T1000 (cell line): Measurements from ENCODE around the gene CREB3L1.

Experiments
- DNase-seq: peaks from one replicate; lab custom pipeline; 2025; ENCODE audit warnings: mixed read lengths; lab: John Stamatoyannopoulos, UW

CREB3L1 gene, protein sequence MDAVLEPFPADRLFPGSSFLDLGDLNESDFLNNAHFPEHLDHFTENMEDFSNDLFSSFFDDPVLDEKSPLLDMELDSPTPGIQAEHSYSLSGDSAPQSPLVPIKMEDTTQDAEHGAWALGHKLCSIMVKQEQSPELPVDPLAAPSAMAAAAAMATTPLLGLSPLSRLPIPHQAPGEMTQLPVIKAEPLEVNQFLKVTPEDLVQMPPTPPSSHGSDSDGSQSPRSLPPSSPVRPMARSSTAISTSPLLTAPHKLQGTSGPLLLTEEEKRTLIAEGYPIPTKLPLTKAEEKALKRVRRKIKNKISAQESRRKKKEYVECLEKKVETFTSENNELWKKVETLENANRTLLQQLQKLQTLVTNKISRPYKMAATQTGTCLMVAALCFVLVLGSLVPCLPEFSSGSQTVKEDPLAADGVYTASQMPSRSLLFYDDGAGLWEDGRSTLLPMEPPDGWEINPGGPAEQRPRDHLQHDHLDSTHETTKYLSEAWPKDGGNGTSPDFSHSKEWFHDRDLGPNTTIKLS

DNA sequence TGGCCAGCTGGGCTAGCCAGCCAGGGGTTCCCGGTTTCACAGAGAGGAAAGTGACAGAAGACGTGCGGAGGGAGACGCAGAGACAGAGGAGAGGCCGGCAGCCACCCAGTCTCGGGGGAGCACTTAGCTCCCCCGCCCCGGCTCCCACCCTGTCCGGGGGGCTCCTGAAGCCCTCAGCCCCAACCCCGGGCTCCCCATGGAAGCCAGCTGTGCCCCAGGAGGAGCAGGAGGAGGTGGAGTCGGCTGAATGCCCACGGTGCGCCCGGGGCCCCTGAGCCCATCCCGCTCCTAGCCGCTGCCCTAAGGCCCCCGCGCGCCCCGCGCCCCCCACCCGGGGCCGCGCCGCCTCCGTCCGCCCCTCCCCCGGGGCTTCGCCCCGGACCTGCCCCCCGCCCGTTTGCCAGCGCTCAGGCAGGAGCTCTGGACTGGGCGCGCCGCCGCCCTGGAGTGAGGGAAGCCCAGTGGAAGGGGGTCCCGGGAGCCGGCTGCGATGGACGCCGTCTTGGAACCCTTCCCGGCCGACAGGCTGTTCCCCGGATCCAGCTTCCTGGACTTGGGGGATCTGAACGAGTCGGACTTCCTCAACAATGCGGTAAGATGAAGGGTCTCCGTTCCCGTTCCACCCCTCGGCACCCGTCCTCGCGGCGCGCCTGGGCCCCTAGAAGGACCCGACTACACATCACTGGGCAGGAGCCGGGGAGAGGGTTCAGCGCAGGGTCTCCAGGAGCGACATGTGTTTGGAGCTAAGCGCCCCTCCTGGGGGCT lies at the start of gene CREB3L1:
Gene CREB3L1 (plus strand): TSS at position 41 of the 765 bp plus-strand sequence. CDS start 450 bp downstream, at position 491.
- DNase-seq, result peak; percentile 37

DNA sequence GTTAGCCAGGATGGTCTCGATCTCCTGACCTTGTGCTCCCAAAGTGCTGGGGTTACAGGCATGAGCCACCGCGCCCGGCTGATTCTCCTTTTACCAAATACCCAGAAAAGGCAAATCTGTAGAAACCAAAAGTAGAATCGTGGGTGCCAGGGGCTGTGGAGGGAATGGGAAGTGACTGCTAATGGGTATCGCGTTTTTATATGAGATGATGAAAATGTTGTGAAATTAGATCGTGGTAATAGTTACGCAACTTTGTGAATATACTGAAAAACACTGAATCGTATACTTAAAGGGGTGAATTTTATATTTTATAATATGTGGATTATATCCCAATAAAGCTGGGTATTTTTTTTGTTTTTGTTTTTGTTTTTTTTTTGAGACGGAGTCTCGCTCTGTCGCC lies 48.2 kb upstream of the CREB3L1 start:
- no peak for DNase-seq

DNA sequence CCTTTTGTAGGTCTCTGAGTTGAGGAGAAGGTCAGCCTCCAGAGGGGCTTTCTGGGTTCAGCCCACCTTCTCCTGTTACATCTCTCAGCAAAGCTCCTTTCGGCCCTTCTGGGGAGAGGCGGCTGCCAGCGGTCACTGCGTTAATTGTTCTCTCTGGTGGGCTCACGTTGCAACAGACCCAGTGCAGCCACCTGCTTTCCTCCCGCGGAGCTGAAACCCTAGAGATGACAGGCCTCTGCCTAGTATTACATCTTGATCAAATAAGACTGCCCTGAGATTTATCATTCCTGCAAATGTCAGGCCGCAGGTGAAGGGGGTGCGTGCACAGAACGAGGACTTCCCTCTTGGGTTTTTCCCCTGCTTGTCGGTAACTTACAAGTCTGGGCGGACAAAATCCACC lies 43.2 kb upstream of the CREB3L1 start:
- DNase-seq, result no peak

DNA sequence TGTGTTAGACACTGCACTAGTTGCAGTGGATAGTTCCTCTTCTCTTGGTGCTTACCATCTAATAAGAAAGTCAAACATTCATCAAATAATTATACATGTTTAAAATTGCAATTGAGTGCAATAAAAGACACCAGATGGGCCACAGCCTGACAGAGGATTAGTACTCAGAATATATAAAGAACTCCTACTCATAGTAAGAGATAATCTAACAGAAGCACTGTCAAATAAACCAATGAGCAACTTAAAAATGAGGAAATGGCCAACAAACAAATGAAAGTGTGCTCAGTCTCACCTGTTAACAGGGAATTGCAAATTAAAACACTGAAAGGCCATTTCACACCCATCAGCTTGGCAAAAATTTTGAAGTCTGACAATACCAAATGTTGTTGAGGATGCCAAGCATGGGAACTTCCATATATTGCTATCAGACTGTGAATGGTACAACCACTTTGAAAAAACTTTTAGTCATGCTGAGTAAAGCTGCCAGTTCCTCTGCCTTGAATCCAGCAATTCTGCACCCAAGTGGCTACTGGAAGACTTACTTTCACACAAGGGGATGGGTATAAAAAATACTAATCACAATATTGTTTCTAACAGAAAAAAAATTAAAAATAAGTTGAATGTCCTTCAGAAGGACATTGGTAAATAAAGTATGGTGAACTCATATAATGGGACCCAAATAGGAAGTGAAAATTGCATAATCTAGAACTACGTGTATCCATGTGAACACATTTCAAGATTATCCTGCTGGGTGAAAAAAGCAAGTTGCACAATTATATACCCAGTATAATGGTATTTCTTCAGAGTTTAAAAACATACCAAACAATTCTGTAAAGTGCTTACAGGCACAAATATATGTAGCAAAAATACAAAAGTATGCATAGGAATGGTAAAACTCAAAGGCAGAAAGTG lies 41.4 kb upstream of the CREB3L1 start:
- no peak for DNase-seq

DNA sequence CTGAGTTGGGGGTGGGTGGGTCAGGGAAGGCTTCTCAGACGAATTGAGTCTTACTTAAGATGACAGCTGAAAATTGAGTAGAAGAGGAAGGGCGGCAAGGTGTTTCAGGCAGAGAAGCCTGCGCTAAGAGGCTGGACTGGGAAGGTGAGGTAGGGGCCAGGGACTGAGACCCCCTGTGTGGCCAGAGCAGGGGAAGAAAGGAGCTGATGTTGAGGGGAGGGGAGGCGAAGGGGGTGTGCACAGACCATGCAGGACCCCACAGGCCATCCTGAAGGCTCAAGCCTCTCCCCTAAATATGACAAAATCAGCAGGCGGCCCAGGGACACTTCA lies 40.6 kb upstream of the CREB3L1 start:
- DNase-seq, result no peak

DNA sequence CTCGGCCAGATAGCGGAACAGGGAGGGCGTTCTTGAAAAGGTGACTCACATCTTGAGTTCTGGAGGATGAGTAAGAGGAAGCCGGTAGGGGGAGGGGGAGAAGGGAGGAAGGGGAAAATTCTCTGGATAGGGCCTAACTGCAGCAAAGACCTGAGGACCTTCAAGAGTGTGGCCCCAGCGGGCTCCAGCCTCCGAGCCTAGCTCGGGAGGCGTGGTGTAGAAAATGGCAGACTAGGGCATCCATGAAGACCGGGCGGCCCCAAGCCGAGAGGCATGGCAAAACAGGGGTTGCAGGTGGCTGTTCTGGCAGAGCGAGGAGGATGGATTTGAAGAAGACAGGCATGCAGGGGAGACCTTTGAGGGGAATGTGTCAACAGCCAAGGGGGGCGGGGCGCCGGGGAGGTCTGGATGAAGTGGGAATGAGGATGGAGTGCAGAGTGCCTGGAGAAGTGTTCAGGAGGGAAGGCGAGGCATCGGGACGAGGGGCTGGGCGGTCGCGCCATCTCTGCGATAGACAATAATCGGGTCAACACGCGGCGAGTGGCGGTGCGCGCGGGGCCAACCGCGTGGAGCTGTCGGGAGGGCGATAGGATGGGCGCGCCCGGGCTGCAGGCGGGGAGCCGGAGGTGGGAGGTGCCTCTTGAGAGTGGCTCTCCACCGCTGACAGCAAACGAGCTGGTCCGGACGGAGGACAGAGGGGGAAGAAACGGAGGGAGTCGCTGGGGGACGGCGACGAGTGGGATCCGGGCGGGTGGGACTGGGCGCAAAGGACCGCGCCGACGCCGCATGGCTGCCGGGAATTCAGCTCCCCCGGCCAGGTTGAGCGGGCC lies 40.0 kb upstream of the CREB3L1 start:
- DNase-seq, result peak; percentile 77

DNA sequence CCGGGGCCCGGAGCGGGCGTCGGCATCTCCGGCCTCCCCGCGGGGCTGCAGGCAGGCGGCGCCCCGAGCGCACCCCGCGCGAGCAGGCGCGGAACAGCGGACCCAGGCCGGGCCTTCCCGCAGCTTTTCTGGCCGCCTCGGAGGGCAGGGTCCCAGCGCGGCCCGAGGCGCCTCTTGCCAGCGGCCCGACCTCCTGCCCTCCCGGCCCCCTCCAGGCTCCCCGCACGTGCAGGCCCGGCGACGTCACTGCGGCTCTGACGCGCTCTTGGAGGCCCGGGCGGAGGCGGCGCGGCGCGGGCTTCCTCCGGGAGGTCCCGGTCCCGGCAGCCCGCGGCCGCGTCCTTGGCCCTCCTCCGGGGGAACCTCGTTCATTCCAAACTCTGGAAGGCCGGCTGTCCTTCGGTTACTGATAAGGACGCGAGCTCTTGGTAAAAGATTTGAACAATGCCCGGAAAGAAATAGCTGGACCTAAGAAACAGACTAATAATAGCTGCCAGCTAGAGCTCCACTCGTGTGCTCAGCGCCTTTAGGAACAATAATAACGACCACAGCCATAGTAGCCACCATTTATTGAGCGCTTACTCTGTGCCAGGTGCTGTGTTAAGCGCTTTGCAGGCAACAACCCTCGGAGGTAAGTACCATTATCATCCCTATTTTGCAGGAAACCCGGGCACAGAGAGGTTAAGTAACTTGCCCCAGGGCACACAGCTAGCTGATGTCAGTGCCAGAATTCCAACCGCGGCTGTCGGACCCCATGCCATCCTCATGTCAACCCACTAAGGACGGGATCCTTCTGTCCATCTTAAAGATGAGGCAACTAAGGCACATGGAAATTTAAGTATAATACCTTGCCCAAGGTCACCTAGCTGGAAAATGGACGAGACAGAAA lies 39.1 kb upstream of the CREB3L1 start:
- DNase-seq, result peak; percentile 40

DNA sequence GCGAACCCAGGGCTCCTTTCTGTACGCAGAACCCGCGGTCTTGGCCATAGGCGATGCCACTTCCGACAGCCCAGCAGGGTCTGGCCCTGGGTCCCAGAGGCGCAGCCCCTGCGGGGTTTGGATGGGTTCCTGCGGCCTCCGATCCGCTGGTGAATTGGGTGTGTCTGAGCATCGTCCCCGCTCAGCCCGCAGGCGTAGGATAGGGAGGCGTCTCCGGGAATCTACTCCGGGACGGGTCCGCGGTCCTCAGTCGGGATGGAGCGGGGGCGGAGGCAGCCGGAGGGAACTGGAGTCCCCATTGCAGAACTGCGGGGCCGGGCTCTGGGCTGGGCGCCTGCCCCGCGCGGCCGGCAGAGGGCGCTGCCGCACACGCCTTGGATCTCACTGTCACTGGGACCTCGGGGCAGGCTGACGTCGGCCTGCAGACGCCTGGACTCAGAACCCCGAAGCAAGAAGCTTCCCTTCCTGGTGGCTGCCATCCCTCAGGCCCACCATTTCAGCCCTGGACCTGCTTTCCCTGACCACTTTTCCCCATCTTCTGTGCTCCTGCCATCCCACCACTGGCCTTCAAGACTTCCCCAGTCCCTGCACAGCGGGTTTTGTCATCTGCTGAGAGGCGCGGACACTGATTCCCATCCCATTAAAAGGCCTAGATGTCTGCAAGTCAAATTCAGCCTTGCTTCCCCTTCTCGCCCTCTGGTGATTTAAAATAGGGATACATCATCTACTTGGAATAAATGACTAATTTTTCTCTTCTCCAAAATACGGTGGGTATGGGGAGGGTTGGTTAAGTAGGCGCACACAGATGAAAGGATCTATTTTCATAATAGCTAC lies 38.3 kb upstream of the CREB3L1 start:
- peak; percentile 83 for DNase-seq

DNA sequence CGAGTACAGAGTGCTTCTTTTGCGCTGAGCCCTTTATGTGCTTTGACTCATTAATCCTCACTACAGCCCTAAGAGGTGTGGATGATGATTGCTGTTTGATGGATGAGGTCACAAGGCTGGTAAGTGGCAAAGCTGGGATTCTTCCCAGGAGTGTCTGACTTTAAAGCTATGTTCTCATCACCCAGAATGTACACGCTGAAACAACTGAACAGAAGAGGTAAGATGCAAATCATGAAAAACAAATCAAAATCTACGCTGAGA lies 37.7 kb upstream of the CREB3L1 start:
- no peak for DNase-seq

DNA sequence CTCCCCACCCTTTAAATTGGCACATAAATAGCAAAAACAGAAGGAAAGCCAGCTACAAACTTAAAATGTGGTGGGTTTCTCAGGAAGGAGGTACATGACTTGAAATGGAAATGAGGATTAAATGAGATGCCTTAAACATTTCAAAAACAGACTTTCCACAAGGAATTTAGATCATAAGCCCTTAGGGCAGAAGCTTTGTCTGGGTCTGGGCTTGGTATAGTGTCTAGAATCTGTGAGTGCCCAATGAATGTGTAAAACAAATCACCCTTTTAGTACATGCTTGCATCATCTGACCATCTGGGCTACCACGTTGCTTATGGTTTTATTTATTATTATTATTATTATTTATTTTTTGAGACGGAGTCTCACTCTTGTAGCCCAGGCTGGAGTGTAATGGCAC lies 37.1 kb upstream of the CREB3L1 start:
- DNase-seq, result no peak

DNA sequence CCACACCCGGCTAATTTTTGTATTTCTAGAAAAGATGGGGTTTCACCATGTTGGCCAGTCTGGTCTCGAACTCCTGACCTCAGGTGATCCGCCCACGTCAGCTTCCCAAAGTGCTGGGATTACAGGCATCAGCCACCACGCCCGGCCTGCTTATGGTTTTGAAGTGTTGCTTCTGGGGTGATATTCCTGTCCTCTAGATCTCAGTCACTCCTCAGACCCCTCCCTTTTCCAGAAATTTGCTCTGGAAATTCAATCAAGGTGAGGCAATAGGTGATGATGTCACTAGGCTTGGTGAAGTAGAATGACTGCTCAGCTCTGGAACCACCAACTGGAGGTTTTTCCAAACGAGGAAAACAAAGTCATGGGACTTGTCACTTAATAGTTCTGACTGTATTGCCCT lies 36.6 kb upstream of the CREB3L1 start:
- no peak for DNase-seq

DNA sequence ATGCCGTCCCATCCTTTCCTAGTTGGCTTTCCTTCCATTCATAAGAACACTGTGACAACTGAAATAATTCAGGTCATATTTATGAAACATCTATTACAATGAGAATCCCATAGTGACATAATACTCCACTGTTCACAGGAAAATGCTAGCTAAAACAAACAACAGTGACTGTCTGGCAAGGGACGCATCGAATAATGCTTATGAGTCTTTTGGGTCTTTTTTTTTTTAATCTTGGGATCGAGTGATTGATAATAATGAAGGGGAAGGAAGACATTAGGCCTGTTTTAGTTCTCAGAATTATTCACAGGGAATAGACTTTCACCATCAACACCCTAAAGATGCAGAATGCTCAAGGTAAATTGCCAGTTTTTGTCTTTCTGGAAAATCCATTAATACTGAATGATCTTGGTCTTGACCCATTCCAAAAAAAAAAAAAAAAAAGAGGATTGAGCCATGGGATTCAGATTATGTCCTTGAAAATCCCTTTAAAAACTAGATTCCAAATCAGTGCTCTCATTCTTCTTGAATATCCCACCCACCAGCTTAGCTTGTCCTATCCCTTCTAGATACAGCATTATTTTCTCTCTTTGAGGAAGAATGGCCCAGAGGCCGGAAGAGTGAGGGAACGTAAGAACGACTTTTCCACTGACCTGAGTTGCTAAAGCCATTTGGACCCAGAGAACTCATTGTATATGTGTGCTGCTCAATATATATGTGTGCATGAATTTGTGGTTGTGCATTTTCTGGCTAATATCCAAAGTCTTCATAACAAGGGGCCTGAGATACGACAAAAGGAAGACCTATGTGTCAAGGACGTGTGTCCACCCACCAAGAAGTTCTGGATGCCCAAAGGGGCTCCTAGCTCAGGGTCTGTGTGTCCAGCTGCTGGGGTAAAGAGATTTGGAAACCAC lies 35.2 kb upstream of the CREB3L1 start:
- DNase-seq, result no peak

DNA sequence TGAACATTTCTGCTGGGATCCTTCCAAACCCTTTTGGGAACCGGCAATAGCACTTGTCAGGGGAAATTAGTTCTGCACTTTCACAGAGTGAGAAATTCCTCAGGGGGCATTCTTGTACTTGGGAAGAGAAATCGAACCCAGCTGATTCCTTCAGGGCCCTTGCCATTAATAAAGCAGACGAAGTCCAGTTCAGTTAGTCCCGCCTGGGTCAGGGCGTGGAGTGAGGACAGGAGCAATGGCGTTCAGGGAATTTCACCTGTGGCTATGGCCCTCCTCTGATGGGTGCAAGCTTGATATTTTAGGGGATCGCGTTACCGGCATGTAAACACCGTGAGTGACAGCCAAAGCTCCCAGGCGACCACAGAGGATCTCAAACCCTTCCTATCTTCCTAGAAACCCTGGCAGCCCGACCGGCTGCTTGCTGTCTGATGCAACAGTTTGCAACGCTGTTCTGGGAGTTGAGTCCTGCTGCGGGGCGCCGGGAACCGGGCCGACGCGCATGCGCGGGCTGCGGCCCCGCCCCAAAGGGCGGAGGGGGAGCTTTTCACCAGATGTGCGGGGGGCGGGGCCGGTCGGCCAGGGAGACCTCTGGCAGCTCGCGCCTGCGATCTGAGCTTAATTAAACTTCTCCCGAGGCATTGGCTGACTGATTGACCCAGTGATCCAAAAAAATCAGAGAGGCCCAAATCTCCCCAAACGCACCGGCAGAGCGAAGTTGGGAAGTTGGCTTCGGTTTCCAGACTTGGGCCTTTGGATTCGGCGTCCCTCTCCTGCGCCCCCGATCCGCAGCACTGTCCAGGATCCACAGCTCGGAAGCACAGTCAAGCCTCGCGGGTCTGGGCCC lies 34.3 kb upstream of the CREB3L1 start:
- DNase-seq, result peak; percentile 89

DNA sequence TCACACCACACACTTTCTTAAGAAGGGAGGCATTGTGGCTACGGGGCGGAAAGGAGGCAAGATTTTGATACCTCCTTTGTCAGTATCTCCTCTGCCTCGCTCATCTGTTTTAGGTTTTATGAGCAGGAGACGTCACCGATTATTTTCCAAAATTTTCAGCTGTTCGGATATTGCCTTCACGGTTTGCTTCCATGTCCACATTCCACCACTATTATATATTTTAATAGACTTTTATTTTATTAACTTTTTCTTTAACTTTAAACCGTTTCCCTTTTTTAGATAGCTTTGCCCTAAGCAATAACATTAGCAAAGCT lies 33.7 kb upstream of the CREB3L1 start:
- DNase-seq, result no peak

DNA sequence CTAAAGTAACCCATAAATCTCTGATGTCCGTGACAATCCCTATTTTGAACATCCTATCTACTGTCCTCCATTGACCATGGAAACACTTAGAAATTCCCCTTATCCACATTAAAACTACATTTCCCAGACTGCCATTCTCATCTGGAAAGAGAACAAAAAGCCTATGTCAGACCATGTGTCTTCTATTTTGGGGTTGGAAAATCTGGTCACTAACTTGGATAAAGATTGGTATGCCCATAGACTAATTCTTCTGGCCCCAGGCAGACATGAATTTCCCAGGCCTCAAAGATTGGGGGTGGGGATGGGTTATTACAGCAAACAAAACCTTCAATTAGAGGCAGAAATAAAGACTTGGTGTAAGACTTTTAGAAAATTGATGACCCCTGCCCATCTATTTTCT lies 30.9 kb upstream of the CREB3L1 start:
- DNase-seq, result no peak

DNA sequence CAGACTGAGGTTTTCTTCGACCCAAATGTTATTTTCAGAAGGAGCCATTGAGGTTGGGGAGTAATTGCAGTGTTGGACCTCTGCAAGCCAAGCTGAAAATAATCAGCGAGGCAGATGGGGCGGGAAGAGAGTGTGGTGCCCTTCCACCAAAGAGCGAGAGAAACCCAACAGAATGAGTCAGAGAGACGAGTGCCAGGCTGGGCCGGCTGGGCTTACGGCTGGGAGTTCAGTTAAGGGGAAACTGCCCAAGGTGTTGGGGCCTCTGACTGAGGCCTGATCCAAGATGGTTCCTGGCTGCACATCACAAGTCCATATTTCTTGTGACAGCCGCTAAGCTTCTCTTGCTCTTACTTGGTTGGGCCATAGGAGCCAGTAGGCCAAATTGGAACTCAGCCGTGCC lies 30.4 kb upstream of the CREB3L1 start:
- DNase-seq, result no peak

DNA sequence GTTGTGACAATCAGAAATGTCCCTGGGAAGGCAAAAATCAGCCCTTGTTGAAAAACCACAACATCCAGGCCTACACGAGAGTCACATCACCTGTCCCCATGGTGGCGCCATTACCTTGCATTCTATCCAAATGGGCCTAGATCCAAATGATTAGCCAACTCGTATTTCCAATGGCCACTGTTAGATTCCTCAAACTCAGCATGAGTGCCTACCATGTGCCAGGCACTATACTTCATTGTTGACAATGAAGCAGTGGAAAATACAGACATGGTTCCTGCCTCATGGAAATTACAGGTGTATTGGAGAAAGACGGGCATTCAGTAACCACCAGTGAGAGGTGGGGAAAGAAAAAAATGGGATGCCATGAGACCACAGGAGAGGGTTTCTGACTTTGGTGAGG lies 29.8 kb upstream of the CREB3L1 start:
- DNase-seq, result peak; percentile 6
